ENCODE results near the gene MAD1L1. TPM values are rescaled to one million over a fixed set of nuclear protein-coding genes. Genes with fewer than 3 reads are reported as not detected.

MAD1L1 gene
- total RNA-seq, 1 donor from 2014 or later, result 16.2 TPM

DNA sequence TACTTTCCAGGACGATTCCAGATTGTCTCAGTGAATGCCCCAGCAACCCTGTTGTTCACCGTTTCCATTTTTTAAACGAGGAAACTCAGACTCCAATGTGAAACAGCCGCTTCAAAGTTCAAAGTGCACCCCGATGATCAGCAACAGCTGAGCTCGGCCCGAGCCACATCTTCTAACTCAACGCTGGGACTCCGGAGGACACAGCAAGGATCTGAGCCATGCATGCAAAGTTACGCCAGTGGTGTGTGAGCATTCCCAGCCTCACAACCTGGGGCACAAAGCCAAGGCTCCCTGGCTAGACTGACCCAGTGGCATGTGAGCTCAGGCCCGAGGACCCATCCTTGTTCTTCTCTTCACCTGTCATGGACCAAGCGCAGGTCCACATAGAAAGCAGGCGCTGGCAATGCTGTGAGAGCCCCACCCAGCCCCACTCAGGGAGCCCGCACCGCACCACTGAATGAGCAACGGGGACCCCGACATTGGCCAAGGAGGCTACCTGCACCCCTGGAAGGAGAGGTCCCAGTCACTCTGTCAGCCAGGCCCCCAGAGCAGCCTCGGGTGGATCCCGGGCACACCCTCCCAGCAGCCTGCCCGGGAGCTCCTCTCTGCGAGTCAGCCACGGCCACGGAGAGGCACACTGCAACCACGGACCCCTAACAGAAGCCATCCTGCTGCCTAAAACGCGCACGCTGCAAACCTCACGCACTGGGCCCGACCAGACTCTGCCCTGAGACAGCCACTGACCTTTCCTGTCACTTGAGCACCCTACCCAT is 82.9 kb downstream of the MAD1L1 start:
- no peak overlapping the region for H3K4me3 ChIP-seq
- H3K36me3 ChIP-seq, result peaks cover 27% of the 10 kb centered on the region
- H3K27ac ChIP-seq (replicated peaks), result no peak overlapping the region
- no peaks in the 10 kb centered on the region for H3K27me3 ChIP-seq (ENCODE audit: low read depth)
- peaks cover 14% of the 10 kb centered on the region for H3K4me1 ChIP-seq
- TF ChIP-seq, protein P1, sequence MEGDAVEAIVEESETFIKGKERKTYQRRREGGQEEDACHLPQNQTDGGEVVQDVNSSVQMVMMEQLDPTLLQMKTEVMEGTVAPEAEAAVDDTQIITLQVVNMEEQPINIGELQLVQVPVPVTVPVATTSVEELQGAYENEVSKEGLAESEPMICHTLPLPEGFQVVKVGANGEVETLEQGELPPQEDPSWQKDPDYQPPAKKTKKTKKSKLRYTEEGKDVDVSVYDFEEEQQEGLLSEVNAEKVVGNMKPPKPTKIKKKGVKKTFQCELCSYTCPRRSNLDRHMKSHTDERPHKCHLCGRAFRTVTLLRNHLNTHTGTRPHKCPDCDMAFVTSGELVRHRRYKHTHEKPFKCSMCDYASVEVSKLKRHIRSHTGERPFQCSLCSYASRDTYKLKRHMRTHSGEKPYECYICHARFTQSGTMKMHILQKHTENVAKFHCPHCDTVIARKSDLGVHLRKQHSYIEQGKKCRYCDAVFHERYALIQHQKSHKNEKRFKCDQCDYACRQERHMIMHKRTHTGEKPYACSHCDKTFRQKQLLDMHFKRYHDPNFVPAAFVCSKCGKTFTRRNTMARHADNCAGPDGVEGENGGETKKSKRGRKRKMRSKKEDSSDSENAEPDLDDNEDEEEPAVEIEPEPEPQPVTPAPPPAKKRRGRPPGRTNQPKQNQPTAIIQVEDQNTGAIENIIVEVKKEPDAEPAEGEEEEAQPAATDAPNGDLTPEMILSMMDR (IDR thresholded peaks at IDR 0.05; ENCODE audit: borderline replicate concordance), result no peak
- intact Hi-C loops (cut with micrococcal nuclease), result no loop called here
- no peaks in the 10 kb centered on the region for H3K9me3 ChIP-seq (replicated peaks)
- no peak for DNase-seq

DNA sequence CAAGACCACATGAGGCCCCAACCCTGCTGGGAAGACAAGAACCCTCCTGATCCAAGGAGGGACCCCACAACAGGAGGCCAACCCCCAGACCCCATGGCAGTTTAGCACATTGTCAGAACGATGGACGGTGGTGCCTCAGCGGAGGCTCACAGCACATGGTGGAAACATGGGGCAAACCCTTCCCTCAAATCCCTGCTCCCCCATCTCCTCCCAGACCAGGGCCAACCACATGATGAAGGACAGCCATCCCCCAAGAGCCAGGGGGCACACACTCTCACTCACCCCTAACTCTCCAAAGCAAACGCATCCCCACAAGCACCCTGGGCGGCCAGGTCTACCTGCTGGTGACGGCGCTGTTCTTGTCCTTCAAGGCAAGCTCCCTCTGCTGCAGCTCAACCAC is 83.9 kb downstream of the MAD1L1 start:
- Histone ChIP-seq H3K27me3 (ENCODE audit: low read depth) (no peaks in the 10 kb centered on the region), H3K4me3 (no peak overlapping the region), H3K36me3 (peaks cover 31% of the 10 kb centered on the region), H3K4me1 (peaks cover 14% of the 10 kb centered on the region), H3K27ac (replicated peaks) (no peak overlapping the region), H3K9me3 (replicated peaks) (no peaks in the 10 kb centered on the region)
- no peak for DNase-seq
- intact Hi-C loops (cut with micrococcal nuclease), result no loop called here
- TF ChIP-seq, protein P1 (IDR thresholded peaks at IDR 0.05; ENCODE audit: borderline replicate concordance), result no peak

- Histone ChIP-seq H3K4me1 (peaks cover 14% of the 10 kb centered on the region), H3K36me3 (peaks cover 31% of the 10 kb centered on the region), H3K9me3 (replicated peaks) (no peaks in the 10 kb centered on the region), H3K4me3 (no peak overlapping the region), H3K27ac (replicated peaks) (no peak overlapping the region), H3K27me3 (ENCODE audit: low read depth) (no peaks in the 10 kb centered on the region)
- DNase-seq, result no peak
- TF ChIP-seq, protein P1 (IDR thresholded peaks at IDR 0.05; ENCODE audit: borderline replicate concordance), result no peak
- intact Hi-C loops (cut with micrococcal nuclease), result no loop called here
Observed at GRCh38 chr7:2148189-2148588, 84.6 kb downstream of the MAD1L1 start.

DNA sequence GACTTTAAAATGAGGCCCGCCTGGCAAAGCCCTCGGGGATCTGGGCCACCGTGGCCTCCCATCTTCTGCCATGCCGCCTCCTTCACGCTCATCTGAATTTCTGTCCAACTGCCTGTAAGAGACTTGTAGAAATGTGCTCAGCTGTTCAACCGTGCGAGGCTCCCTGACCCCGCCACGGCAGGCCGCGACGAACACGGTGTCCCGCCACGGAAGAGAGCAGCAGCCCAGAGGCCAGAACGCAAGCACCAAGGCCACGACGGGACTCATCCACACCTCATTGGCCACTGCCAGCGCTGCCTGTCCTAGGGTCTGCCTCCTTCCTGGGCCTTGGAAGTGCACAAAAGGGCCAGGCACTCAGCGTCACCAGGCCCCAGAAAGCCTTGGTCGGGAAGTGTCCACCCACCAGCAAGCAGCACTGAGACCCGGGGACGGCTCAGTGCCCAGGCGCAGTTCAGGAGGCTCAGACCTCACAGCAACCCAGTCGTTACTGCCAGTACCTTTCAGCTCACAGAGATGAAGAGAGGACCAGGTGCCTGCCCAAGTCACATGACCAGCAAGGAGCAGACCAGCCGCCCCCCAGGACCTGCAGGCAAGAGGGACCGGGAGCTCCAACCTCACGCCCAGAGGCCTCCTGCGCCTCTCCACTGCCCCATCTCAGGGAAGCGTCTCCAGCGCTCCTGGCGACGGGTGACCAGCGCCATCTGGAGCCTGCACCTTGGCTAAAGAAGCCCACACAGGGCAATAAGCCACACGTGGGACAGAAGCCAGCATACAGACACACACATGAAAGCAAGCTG is 85.9 kb downstream of the MAD1L1 start:
- Histone ChIP-seq H3K27me3 (ENCODE audit: low read depth) (no peaks in the 10 kb centered on the region), H3K4me3 (no peak overlapping the region), H3K36me3 (peaks cover 31% of the 10 kb centered on the region), H3K4me1 (peaks cover 23% of the 10 kb centered on the region), H3K27ac (replicated peaks) (no peak overlapping the region), H3K9me3 (replicated peaks) (no peaks in the 10 kb centered on the region)
- TF ChIP-seq, protein P1 (IDR thresholded peaks at IDR 0.05; ENCODE audit: borderline replicate concordance), result no peak
- no peak for DNase-seq
- intact Hi-C loops (cut with micrococcal nuclease), result no loop called here

DNA sequence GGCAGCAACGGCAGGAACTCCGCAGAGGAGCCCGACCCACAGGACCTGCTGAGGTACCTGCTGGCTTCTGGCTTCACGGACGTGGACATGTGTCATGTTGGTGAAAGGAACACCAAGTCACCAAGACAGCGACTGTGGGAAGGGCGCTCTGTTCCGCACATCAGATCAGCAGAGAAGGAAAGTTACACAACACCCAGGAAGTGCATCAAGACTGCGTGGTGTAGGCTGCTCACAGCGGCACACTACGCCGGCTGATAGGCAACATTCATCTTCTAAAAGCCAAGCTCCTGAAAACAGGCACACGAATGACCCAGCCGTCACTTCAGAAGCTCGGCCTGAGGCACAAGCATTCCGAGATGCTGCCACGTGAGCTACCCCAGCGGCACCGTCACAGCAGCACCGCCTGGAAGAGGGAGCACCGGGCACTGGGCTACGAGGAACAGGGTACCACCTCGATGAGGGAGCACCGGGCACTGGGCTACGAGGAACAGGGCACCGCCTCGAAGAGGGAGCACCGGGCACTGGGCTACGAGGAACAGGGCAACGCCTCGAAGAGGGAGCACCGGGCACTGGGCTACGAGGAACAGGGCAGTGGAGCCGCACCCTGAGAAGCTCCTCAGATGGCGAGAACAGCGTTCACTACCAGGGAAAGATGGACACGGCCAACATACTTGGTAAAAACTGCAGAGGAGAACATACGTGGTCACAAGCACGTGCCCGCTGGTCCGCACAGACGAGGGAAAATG is 86.7 kb downstream of the MAD1L1 start:
- Histone ChIP-seq H3K27ac (replicated peaks) (no peak overlapping the region), H3K4me3 (no peak overlapping the region), H3K36me3 (peaks cover 31% of the 10 kb centered on the region), H3K27me3 (ENCODE audit: low read depth) (no peaks in the 10 kb centered on the region), H3K4me1 (peaks cover 14% of the 10 kb centered on the region), H3K9me3 (replicated peaks) (no peaks in the 10 kb centered on the region)
- TF ChIP-seq, protein P1 (IDR thresholded peaks at IDR 0.05; ENCODE audit: borderline replicate concordance), result no peak
- no peak for DNase-seq
- intact Hi-C loops (cut with micrococcal nuclease), result no loop called here

Data from left ventricle myocardium inferior (tissue), 1 donor.